Mesenchymal stem cell (in vitro differentiated cells and primary cell): ENCODE measurements around the gene HAPLN3.
A peak's percentile ranks its signal among the peaks of the same experiment; 100 is the strongest.

Source experiments
- DNase-seq: peaks from one replicate; pipeline ENCODE4 v3.0.0-alpha.2; 2013
- H2AFZ ChIP-seq: one replicate; pipeline ENCODE4 v1.6.1; 2013; ENCODE audit warnings: low read depth, mild to moderate bottlenecking, control low read depth, inconsistent platforms, low read length, moderate library complexity
- H2AK5ac ChIP-seq: 2 replicates; pipeline ENCODE4 v1.6.1; 2013; ENCODE audit warnings: low read length, moderate library complexity, mild to moderate bottlenecking, inconsistent platforms; ENCODE audit not compliant: severe bottlenecking
- H2BK120ac ChIP-seq: one replicate; pipeline ENCODE4 v1.6.1; 2013; ENCODE audit warnings: low read depth, mild to moderate bottlenecking, inconsistent platforms, low read length, moderate library complexity
- H2BK12ac ChIP-seq, 2 experiments: one replicate each; pipeline ENCODE4 v1.6.1; 2013; ENCODE audit warnings: inconsistent platforms in 2 of 2, low read length in 2 of 2, mild to moderate bottlenecking in 2 of 2, moderate library complexity in 2 of 2, control low read depth in 1 of 2
- H2BK15ac ChIP-seq: one replicate; pipeline ENCODE4 v1.6.1; 2013; ENCODE audit warnings: mild to moderate bottlenecking, low read depth, inconsistent platforms; ENCODE audit not compliant: poor library complexity, severe bottlenecking
- H2BK5ac ChIP-seq: 2 replicates; pipeline ENCODE4 v1.6.1; 2013; ENCODE audit warnings: low read depth, mild to moderate bottlenecking, low read length, control low read depth, inconsistent platforms; ENCODE audit not compliant: poor library complexity, severe bottlenecking
- H3K14ac ChIP-seq, 2 experiments: one replicate each; pipeline ENCODE4 v1.6.1; 2013; ENCODE audit warnings: inconsistent platforms in 2 of 2, low read length in 2 of 2, control low read depth in 1 of 2, mild to moderate bottlenecking in 1 of 2, moderate library complexity in 1 of 2
- H3K18ac ChIP-seq, 2 experiments: one replicate each; pipeline ENCODE4 v1.6.1; 2013; ENCODE audit warnings: inconsistent platforms in 2 of 2, low read length in 2 of 2, control low read depth in 1 of 2, low read depth in 1 of 2, mild to moderate bottlenecking in 1 of 2
- H3K23ac ChIP-seq, 2 experiments: one replicate each; pipeline ENCODE4 v1.6.1; 2013; ENCODE audit warnings: inconsistent platforms in 2 of 2, low read length in 2 of 2, mild to moderate bottlenecking in 2 of 2, moderate library complexity in 2 of 2, control low read depth in 1 of 2
- H3K27ac ChIP-seq: 2 replicates; pipeline ENCODE4 v1.5.1; 2013; ENCODE audit warnings: mild to moderate bottlenecking, moderate library complexity, low read length, control low read depth, inconsistent platforms; ENCODE audit not compliant: poor library complexity, severe bottlenecking
- H3K27me3 ChIP-seq, 2 experiments: 2 replicates each; pipeline versions ENCODE4 v1.6.1 to v1.7.0; 2013; ENCODE audit warnings: low read length in 2 of 2, mild to moderate bottlenecking in 2 of 2, moderate library complexity in 2 of 2, control low read depth in 1 of 2, inconsistent platforms in 1 of 2; ENCODE audit not compliant: control insufficient read depth in 1 of 2, insufficient read depth in 1 of 2
- H3K36me3 ChIP-seq, 2 experiments: 2 replicates each; pipeline versions ENCODE4 v1.6.1 to v1.7.0; 2013; ENCODE audit warnings: low read length in 2 of 2, control low read depth in 1 of 2, inconsistent platforms in 1 of 2, low read depth in 1 of 2, mild to moderate bottlenecking in 1 of 2; ENCODE audit not compliant: insufficient read depth in 2 of 2, control insufficient read depth in 1 of 2
- H3K4ac ChIP-seq, 2 experiments: one replicate each; pipeline ENCODE4 v1.6.1; 2013; ENCODE audit warnings: inconsistent platforms in 2 of 2, low read length in 2 of 2, mild to moderate bottlenecking in 2 of 2, moderate library complexity in 2 of 2, control low read depth in 1 of 2, low read depth in 1 of 2
- H3K4me1 ChIP-seq: 2 replicates; pipeline ENCODE4 v1.6.1; 2013; ENCODE audit warnings: low read depth, low read length, control low read depth; ENCODE audit not compliant: control insufficient read depth, insufficient read depth
- H3K4me2 ChIP-seq: 2 replicates; pipeline ENCODE4 v1.6.1; 2013; ENCODE audit warnings: low read length, mild to moderate bottlenecking, inconsistent platforms; ENCODE audit not compliant: poor library complexity, severe bottlenecking
- H3K4me3 ChIP-seq, 2 experiments: 2 replicates each; pipeline versions ENCODE4 v1.5.1 to v1.7.0; 2013; ENCODE audit warnings: low read length in 2 of 2, mild to moderate bottlenecking in 2 of 2, control low read depth in 1 of 2, low read depth in 1 of 2; ENCODE audit not compliant: insufficient read depth in 1 of 2
- H3K79me1 ChIP-seq: replicated peaks from 2 replicates; pipeline ENCODE4 v1.6.1; 2013; ENCODE audit warnings: mild to moderate bottlenecking, control low read depth, low read length, inconsistent platforms; ENCODE audit not compliant: poor library complexity, severe bottlenecking
- H3K9ac ChIP-seq: 2 replicates; pipeline ENCODE4 v1.7.0; 2013; ENCODE audit warnings: mild to moderate bottlenecking, low read length, moderate library complexity
- H3K9me3 ChIP-seq: 2 replicates; pipeline ENCODE4 v1.7.0; 2013; ENCODE audit warnings: mild to moderate bottlenecking, low read length; ENCODE audit not compliant: control insufficient read depth
- H4K8ac ChIP-seq: one replicate; pipeline ENCODE4 v1.6.1; 2013; ENCODE audit warnings: inconsistent platforms, mild to moderate bottlenecking, low read length, moderate library complexity
- H4K91ac ChIP-seq: one replicate; pipeline ENCODE4 v1.6.1; 2013; ENCODE audit warnings: mild to moderate bottlenecking, low read length, inconsistent platforms
- WGBS: methylation state at CpG from one replicate; pipeline ENCODE4 v1.1.7; 2013; ENCODE audit warnings: mixed read lengths; 5-methylcytosine and 5-hydroxymethylcytosine counted together

HAPLN3 gene

GRCh38 chr15:88909956-88910831 lies 14.8 kb upstream of the HAPLN3 start:
- no peak overlapping the region for H3K4me3 ChIP-seq
- no peak overlapping the region for H2BK5ac ChIP-seq
- no peak for DNase-seq

GRCh38 chr15:88908697-88909621 lies 13.6 kb upstream of the HAPLN3 start:
- H3K27me3 ChIP-seq = no peaks in the 10 kb centered on the region
- no peak overlapping the region for H4K91ac ChIP-seq
- H2AFZ ChIP-seq = no peak overlapping the region
- H3K14ac ChIP-seq = no peak overlapping the region
- H2AK5ac ChIP-seq = no peak overlapping the region
- H3K9me3 ChIP-seq = no peaks in the 10 kb centered on the region
- H3K79me1 ChIP-seq = peaks cover 30% of the 10 kb centered on the region
- H3K18ac ChIP-seq = peak overlapping the region in 1 of 2 experiments; percentile 14
- H2BK120ac ChIP-seq = no peak overlapping the region
- no peak overlapping the region for H3K4me3 ChIP-seq
- H3K27ac ChIP-seq = no peak overlapping the region
- H4K8ac ChIP-seq = no peak overlapping the region
- H3K4ac ChIP-seq = no peak overlapping the region
- no peak overlapping the region for H3K23ac ChIP-seq
- DNase-seq = peak; percentile 51
- H2BK12ac ChIP-seq = peak overlapping the region; percentile 18 to 24
- peaks cover 27 to 54% of the 10 kb centered on the region in 2 experiments for H3K36me3 ChIP-seq
- H3K4me2 ChIP-seq = no peak overlapping the region
- WGBS = 77% methylated on average over 16 of the region's 16 CpGs
- peak overlapping the region; percentile 16 for H3K9ac ChIP-seq
- H3K4me1 ChIP-seq = peaks cover 25% of the 10 kb centered on the region
- no peak overlapping the region for H2BK15ac ChIP-seq
- no peak overlapping the region for H2BK5ac ChIP-seq

More at GRCh38 chr15:88909956-88910831, 14.8 kb upstream of the HAPLN3 start:
- Histone ChIP-seq H3K4me1 (peaks cover 23% of the 10 kb centered on the region), H3K27ac (no peak overlapping the region), H3K18ac (no peak overlapping the region), H3K27me3 (no peaks in the 10 kb centered on the region), H3K36me3 (peaks cover 22 to 50% of the 10 kb centered on the region in 2 experiments), H2AFZ (no peak overlapping the region), H2BK120ac (no peak overlapping the region), H3K4ac (no peak overlapping the region), H3K4me2 (no peak overlapping the region), H3K14ac (no peak overlapping the region), H2BK15ac (no peak overlapping the region), H3K23ac (no peak overlapping the region), H2BK12ac (peak overlapping the region in 1 of 2 experiments; percentile 7), H2AK5ac (no peak overlapping the region), H4K91ac (no peak overlapping the region), H3K79me1 (peaks cover 27% of the 10 kb centered on the region), H3K9ac (no peak overlapping the region), H3K9me3 (no peaks in the 10 kb centered on the region), H4K8ac (no peak overlapping the region)
- WGBS = 94% methylated on average over 11 of the region's 12 CpGs

- Histone ChIP-seq H2AK5ac (no peak overlapping the region), H2AFZ (no peak overlapping the region), H2BK12ac (peak overlapping the region in 1 of 2 experiments; percentile 10), H3K36me3 (peaks cover 32 to 60% of the 10 kb centered on the region in 2 experiments), H3K9me3 (no peaks in the 10 kb centered on the region), H2BK120ac (no peak overlapping the region), H3K79me1 (peaks cover 33% of the 10 kb centered on the region), H4K91ac (no peak overlapping the region), H3K27me3 (no peaks in the 10 kb centered on the region), H3K4me3 (no peak overlapping the region), H2BK15ac (no peak overlapping the region), H3K4ac (no peak overlapping the region), H3K4me2 (no peak overlapping the region), H2BK5ac (no peak overlapping the region), H4K8ac (no peak overlapping the region), H3K4me1 (peaks cover 25% of the 10 kb centered on the region), H3K23ac (no peak overlapping the region), H3K18ac (no peak overlapping the region), H3K27ac (no peak overlapping the region), H3K14ac (no peak overlapping the region), H3K9ac (no peak overlapping the region)
- WGBS = 91% methylated on average over 12 of the region's 12 CpGs
- DNase-seq = no peak
Measured at GRCh38 chr15:88908123-88908522, 12.8 kb upstream of the HAPLN3 start.

- no peak overlapping the region for H2AK5ac ChIP-seq
- H3K27me3 ChIP-seq = no peaks in the 10 kb centered on the region
- no peaks in the 10 kb centered on the region for H3K9me3 ChIP-seq
- H3K4me3 ChIP-seq = no peak overlapping the region
- H2BK5ac ChIP-seq = no peak overlapping the region
- H3K23ac ChIP-seq = no peak overlapping the region
- WGBS = 91% methylated on average over 14 of the region's 14 CpGs
- no peak overlapping the region for H3K14ac ChIP-seq
- H3K4ac ChIP-seq = no peak overlapping the region
- H3K27ac ChIP-seq = no peak overlapping the region
- H3K79me1 ChIP-seq = peaks cover 39% of the 10 kb centered on the region
- no peak overlapping the region for H2BK15ac ChIP-seq
- peaks cover 21% of the 10 kb centered on the region for H3K4me1 ChIP-seq
- peaks cover 42 to 69% of the 10 kb centered on the region in 2 experiments for H3K36me3 ChIP-seq
- no peak overlapping the region for H3K9ac ChIP-seq
- H2BK120ac ChIP-seq = no peak overlapping the region
- no peak overlapping the region for H2AFZ ChIP-seq
- no peak overlapping the region for H3K4me2 ChIP-seq
- no peak overlapping the region for H3K18ac ChIP-seq
- H2BK12ac ChIP-seq = no peak overlapping the region
- H4K8ac ChIP-seq = no peak overlapping the region
- no peak for DNase-seq
- no peak overlapping the region for H4K91ac ChIP-seq
Measured at GRCh38 chr15:88907111-88907510, 11.8 kb upstream of the HAPLN3 start.
